Hippocampal formation (tissue), 2 donors: ENCODE results near the gene FAM181B.

ENCODE experiments used
- DNase-seq, 2 donors: peaks; one replicate each; lab custom pipeline; 2025; lab: John Stamatoyannopoulos, UW

Gene FAM181B, protein sequence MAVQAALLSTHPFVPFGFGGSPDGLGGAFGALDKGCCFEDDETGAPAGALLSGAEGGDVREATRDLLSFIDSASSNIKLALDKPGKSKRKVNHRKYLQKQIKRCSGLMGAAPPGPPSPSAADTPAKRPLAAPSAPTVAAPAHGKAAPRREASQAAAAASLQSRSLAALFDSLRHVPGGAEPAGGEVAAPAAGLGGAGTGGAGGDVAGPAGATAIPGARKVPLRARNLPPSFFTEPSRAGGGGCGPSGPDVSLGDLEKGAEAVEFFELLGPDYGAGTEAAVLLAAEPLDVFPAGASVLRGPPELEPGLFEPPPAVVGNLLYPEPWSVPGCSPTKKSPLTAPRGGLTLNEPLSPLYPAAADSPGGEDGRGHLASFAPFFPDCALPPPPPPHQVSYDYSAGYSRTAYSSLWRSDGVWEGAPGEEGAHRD

DNA sequence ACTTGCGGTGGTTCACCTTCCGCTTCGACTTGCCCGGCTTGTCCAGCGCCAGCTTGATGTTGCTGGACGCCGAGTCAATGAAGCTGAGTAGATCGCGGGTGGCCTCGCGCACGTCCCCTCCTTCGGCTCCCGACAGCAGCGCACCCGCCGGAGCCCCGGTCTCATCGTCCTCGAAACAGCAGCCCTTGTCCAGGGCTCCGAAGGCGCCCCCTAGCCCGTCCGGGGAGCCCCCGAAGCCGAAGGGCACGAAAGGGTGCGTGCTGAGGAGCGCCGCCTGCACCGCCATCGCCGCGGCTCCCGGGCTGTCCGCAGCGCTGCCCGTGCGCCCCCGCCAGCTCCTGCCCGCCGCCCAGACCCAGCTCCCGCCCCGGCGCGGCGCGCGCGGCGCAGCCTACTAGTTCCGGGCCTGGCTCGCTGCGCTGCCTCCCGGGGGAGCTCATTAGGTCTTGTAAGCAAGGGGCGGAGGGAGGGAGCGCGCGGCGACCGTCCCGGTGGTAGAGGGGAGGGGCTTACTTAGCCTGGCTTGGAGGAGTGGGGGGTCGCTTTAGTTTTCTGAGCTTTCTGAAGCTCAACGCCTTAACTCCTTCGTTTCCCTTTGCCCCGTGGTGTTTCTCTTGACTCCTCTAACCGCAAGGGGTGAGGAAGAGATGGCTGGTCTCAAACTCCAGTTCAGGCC lies at the start of gene FAM181B:
Gene FAM181B (minus strand): TSS at position 421 of the 676 bp plus-strand sequence. CDS start 135 bp downstream, at position 286.
- DNase-seq: peak; percentile 81 to 83

DNA sequence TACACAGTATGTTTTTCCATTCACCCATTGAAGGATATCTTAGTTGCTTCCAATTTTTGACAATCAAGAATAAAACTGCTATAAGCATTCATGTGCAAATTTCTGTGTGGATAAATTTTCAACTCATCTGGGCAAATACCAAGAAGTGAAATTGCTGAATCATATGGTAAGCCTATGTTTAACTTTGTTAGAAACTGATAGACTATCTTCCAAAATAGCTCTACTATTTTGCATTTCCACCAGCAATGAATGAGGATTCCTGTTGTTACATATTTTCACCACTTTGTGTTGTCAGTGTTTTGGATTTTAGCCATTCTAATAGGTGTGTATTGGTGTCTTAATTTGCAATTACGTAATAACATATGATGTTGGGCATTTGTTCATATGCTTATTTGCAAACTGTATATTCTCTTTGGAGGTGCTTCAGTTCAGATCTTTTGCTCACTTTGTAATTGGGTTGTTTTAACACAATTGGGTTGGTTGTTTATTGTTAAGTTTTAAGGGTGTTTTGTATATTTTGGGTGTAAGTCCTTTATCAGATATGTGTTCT lies 49.2 kb upstream of the FAM181B start:
- no peak for DNase-seq

DNA sequence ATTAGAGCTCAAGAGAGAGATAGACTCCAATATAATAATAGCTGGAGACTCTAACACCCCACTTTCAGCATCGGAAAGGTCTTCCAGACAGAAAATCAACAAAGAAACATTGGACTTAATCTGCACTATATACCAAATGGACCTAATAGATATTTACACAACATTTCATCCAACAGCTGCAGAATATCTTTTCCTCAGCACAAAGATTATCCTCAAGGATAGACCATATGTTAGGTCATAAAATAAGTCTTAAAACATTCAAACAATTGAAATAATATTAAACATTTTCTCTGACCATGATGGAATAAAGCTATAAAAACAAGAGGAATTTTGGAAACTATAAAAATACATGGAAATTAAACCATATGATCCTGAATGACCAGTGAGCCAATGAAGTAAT lies 45.1 kb upstream of the FAM181B start:
- DNase-seq: no peak

DNA sequence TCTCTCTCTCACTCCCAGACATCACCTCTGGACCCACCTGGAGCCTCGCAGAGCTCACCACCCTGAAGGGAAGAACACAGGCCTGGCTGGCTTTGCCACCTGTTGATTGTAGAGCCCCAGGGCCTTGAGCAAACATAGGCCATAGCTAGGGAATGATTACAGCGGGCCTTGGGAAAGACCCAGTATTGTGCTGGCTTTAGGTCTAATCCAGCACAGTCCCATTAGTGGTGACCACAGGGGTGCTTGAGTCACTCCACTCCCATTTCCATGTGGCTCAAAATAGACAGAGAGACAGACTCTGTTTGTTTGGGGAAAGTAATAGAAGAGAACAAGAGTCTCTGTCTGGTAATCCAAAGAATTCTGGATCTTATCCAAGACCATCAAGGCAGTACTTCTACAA lies 42.7 kb upstream of the FAM181B start:
- no peak for DNase-seq

DNA sequence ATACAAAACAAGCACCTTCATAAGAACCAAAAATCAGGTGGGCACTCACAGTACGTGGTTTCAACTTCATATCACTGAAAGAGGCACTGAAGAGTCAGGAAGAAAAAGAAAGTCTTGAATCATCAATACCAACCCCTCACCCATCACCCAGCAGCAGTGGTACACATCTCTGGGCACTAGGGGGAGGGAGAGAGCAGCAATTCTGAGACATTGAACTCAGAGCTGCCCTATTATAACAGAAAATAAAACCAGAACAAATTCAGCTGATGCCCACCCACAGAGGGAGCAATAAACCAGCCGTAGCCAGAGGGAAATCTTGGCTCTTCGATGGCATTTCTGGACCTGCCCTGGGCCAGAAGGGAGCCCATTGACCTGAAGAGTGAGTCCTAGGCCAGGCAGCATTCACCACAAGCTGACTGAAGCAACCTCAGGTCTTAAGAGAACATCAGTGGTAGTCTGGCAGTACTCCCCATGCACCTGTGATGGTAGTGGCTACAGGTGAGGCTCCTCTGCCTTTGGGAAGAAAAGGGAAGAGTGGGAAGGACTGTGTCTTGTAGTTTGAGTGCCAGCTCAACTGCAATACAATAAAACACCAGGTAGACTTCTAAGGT lies 42.2 kb upstream of the FAM181B start:
- peak in 1 of 2 donors; percentile 17 for DNase-seq

DNA sequence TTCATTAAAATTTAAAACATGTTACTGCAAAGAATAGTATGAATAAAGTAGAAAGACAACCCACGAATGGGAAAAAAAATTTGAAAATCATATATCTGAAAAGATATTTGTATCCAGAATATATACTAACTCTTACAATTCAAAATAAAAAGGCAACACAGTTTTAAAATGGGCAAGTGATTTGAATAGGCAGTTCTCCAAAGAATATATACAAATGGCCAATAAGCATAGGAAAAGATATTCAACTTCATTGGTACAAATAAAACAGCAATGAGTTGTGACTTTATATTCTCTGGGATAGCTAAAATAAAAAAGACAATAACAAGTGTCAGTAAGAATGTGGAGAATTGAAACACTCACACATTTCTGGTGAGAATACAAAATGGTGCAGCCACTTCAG lies 41.6 kb upstream of the FAM181B start:
- no peak for DNase-seq

DNA sequence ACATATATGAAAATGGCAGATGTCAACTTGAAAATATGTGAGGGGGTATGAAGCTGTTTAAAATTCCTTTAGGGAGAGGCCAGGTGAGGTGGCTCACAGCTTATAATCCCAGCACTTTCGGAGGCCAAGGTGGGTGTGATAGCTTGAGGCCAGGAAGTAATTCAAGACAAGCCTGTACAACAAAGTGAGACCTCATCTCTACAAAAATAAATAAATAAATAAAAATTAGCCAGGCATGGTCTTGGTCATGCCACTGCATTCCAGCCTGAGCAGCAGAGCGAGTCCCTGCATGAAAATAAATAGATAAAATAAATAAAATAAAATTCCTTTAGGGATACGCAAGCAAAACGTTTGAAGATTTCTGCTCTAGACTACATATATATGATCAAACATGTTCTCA lies 38.1 kb upstream of the FAM181B start:
- no peak for DNase-seq

DNA sequence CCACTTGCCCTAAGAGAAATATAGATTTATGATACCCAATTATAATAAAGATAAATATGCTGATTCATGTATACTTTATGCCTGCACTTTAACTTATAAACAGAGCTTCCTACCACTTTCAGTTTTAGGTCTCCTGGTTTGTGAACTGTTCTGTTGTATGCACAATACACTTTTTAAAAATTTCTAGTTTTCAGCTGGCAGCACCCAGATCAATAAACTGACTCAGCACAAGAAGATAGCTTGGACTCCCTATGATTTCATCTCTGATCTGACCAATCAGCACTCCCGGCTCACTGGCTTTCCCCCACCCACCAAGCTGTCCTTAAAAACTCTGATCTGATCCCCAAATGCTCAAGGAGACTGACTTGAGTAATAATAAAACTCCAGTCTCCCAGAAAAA lies 33.5 kb upstream of the FAM181B start:
- DNase-seq: no peak

DNA sequence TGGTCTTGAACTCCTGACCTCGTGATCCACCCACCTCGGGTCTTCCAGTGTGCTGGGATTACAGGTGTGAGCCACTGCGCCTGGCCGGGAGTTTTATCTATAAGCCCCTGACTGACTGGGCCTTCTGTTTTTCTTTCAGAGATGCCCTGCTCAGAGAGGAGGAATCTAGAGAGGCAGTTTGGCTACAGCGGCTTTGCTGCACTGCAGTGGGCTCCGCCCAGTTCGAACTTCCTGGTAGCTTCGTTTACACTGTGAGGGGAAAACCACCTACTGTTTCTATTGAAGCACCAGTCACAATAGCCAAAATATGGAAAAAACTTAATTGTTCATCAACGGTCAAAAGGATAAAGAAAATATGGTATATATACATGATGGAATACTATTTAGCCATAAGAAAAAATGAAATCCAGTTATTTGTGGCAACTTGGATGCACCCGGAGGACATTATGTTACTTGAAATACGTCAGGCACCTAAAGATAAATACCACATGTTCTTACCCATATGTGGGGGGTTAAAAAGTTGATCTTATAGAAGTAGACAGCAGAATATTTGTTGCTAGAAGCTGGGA lies 31.9 kb upstream of the FAM181B start:
- no peak for DNase-seq

DNA sequence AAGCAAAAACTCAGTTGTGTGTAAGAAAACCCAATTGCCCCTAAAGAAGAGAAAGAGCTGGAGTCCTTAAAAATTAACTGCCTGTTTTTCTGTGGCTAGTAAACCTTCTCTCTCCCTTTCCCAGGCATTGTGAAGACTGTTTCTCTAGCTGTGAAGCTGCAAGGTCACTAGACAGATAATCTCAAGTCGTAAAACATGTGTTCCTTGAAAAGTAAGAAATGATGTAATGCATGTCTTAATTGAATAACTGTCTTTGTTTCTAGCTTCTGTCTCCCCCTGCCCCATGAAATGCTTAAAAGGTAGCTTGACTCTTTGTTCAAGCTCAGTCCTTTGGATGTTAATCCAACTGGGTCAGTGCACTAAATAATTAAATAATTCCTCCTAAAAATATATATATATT lies 29.5 kb upstream of the FAM181B start:
- no peak for DNase-seq

DNA sequence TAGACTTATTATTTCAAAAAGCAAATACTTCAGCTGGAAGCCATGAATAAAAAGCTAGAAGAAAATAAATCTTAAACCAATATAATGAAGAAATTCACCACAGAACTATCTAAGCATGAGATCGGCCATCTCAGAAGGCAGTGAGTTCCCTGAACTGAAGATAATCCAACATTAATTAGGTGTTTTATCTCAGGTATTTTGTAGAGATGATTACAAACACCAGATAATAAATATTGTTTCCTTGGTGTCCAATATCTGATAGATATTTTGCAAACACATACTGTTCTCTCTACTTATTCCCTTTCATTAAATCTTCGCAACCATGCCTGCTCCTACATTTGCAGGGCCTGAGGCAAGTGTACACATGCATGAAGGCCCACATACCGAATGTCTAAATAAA lies 26.0 kb upstream of the FAM181B start:
- DNase-seq: no peak

DNA sequence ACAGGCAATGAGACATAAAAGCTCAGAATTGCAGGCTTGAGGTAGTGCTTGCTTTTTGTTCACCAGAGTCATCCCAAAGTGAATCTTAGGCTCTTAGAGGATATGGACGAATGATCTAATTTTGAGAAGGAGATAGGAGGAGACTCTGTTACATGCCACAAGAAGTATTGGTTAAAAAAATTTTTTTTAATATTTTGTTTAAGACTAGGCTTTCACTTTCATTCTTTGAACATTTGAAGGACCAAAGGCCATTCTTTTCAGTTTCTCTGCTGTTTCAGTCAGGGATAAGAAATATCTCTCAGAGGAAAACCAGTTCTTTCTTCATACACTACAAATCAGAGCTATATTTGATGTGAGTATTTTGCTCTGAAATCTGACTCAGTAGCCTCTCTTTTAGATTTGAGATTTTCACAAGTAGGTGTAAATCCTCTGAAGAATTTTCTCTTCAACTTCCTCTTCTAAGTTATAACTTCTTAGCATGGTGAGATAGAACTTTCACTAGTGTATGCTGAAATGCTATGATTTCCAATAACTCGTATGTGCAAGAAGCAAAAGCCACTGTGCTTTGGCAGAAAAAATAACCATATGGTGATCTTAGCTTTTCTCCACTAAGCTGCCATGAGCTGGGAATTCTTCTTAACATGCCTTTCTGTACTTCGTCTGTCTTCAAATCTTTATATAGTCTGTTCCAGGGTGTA lies 24.1 kb upstream of the FAM181B start:
- peak in 1 of 2 donors; percentile 61 for DNase-seq

DNA sequence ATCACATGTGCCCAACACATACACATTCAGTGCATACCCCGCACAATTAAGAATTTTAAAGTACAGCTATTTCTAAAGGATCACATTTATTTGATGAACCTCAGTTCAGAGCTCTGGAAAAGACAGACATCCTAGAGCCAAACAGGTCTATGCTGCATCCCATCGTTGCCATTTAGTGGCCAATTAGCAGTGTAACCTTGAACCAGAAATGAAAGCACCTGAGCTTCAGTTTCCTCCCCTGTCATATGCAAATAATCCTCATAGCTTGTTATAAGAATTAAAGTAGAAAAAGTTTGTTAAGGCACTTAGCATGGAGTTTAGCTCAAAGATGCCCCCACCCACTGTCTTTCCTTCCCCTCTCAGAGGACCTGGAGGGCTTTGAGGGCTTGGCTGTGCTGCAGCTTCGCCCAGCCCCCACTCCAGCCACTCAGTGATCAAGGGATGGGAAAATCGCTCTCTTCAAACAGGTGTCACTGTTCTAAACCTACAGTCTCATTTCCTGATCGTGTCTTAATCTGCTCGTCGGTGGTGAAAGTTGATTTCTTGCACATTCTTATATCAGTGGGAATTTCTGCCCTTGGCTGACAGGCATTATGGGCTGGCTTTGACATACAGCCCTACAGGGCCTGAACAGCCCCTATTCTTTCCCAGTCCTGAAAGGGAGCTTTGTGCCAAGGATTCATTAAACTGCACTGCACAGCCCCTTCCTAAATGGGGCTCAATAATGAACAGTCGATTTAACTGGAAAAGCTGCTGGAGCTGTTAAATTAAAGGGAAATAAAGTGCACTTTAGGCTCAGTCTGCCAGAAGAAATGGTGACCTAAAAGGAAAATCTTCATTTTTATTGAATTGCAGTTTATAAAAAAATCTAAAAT lies 23.3 kb upstream of the FAM181B start:
- DNase-seq: peak; percentile 59 to 88

DNA sequence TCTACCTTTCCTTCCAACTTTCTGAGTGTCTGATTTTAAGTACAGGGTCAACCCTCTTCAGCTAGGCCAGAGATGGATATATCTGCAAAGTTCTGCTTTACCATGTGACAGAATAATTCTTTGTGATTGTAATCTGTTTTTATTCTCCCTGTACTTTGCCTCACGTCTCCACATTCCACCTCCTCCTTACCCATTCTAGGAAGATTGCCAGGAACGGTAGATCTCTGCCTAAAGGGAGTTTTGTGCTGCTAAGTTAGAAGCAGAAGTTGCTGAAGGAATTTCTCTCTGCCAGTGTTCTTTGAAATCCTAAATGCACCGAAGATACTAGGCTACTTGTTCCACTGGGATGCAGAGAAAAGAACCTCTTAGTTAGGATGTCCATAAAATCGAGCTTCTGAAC lies 20.7 kb upstream of the FAM181B start:
- DNase-seq: peak in 1 of 2 donors; percentile 37

DNA sequence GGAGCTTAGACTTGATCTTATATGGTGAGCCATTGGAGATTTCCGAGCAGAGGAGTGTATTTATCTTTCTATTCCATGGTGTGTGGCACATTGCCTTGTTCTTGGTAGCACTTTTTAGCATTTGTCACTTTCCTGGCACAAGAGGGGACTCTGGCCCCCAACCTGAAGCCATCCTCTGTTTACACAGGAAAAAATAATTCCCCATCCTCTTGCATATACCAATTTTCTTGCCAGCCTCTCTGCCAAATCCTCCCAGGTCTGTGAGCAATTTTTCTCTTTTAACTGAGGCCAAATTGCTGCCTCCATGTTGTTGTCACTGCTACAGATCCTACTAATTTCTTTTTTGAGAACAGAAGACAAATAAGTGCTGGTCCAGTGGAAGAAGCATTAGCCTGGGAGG lies 20.3 kb upstream of the FAM181B start:
- DNase-seq: peak in 1 of 2 donors; percentile 19

DNA sequence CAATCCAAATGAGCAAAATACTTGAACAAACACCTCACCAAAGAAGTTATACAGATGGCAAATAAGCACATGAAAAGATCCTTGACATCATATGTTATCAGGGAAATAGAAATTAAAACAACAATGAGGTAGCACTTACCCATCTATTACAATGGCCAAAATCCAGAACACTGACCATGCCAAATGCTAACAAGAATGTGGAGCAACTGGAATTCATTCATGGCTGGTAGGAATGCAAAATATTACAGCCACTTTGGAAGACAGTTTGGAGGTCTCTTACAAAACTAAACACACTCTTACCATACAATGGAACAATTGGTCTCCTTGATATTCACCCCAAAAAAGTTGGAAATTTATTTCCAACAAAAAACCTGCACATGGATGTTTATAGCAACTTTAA lies 19.1 kb upstream of the FAM181B start:
- no peak for DNase-seq

DNA sequence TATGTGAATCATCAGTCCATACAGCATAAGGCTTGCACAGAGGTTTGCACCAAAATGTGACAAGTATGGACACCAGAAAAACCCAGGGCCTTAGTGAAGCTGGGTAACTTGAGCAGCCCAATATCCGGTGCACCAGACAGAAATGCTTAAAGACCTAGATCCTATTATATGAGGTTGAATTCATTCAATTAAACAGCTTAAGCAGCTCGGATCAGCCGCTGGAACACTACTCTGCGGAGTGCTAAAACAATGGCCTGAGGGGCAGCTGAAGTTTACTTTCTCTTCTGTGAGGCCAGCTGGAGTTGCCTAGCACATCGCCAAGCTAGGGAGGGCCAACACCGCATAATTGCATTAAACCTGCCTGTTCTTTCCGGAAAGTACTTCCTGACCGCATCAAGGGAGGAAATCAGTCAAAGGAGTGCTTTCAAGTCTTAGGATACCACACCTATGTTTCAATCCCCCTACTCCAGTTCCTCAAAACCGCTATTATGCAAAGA lies 17.0 kb upstream of the FAM181B start:
- DNase-seq: no peak

DNA sequence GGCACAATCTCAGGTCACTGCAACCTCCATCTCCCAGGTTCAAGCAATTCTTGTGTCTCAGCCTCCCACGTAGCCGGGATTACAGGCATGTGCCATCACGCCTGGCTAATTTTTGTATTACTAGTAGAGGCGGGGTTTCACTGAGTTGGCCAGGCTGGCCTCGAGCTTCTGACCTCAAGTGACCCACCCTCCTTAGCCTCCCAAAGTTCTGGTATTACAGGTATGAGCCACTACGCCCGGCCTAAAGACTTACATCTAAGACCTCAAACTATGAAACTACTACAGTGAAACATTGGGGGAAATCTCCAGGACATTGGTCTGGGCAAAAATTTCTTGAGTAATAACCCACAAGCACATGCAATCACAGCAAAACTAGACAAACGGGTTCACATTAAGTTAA lies 13.8 kb upstream of the FAM181B start:
- no peak for DNase-seq

DNA sequence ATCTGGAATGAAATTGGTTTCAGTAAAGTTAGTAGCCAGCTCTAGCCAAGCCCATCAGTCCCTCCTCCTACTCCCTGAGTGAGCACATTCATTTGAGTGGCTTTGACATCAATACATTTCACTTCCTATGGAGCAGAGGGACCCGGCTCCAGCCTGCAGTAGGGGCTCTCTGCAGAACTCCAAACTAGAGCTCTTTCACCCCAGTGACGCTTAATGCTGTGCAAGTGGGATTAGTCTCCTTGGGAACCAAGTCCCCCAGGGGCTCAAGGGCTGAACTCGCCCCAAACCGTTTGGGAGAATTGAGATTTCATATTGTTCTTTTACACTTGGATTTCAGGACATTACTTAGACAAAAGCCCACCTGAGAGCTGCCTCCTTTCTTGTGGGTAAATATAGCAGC lies 4.4 kb upstream of the FAM181B start:
- no peak for DNase-seq

DNA sequence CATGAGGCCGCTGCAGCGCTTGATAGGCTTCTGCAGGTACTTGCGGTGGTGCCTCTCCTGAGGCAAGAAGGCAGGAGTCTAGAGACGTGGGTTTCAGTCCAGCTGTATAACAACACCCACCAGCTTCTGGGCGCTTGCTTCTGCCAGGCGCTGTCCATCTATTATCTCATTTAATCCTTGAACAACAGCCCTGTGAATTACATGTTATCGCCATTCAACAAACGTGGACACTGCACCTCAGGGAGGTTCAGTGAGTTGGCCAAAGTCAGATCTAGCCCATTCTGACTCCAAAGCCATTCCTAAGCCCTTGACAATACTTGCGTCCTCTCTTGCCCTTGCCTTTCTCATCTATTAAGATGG lies 436 bp upstream of the FAM181B start:
- no peak for DNase-seq
